A673 (cell line): ENCODE data around the gene MYO7A. TPM values are rescaled to one million over a fixed set of nuclear protein-coding genes. Genes with fewer than 3 reads are reported as not detected.

Source experiments
- BruUV-seq: library from RNA; stranded (reverse); fragments of 400-500 nt; replicated peaks from 2 replicates; lab custom pipeline; 2021; lab: Mats Ljungman, UMichigan
- CTCF ChIA-PET: fragments of 300-600 bp; sonication (Branson Sonifier 250); formaldehyde crosslinking; loops from one replicate; lab custom pipeline; 2022; ENCODE audit warnings: antibody characterized with exemption; lab: Charles Lee
- POLR2A ChIA-PET: fragments of 300-600 bp; sonication (Branson Sonifier 250); formaldehyde crosslinking; loops from one replicate; lab custom pipeline; 2022; ENCODE audit warnings: antibody characterized with exemption; ENCODE audit not compliant: low non-redundant PET; lab: Charles Lee
- DNase-seq: peaks from one replicate; pipeline ENCODE4 v3.0.0-alpha.2; 2015; ENCODE audit warnings: low spot score
- H3K27ac ChIP-seq: fragments of 200-600 bp; sonication (generic); 2 replicates; pipeline ENCODE4 v1.5.1; 2016; ENCODE audit warnings: mixed run types, low read depth, mild to moderate bottlenecking, mixed read lengths, antibody characterized with exemption, low read length; ENCODE audit not compliant: poor library complexity, severe bottlenecking
- H3K27me3 ChIP-seq: fragments of 200-600 bp; sonication (generic); replicated peaks from 2 replicates; pipeline ENCODE4 v1.6.1; 2017; ENCODE audit warnings: mixed run types, low read depth, mild to moderate bottlenecking, mixed read lengths, antibody characterized with exemption, low read length; ENCODE audit not compliant: insufficient read depth, poor library complexity
- H3K36me3 ChIP-seq: fragments of 200-600 bp; sonication (generic); 2 replicates; pipeline ENCODE4 v1.6.1; 2016; ENCODE audit warnings: mixed run types, mild to moderate bottlenecking, mixed read lengths, antibody characterized with exemption, low read length; ENCODE audit not compliant: insufficient read depth, poor library complexity, severe bottlenecking
- H3K4me1 ChIP-seq: fragments of 200-600 bp; sonication (generic); 2 replicates; pipeline ENCODE4 v1.6.1; 2017; ENCODE audit warnings: mixed run types, mild to moderate bottlenecking, mixed read lengths, antibody characterized with exemption, low read length; ENCODE audit not compliant: insufficient read depth, poor library complexity, severe bottlenecking
- H3K4me3 ChIP-seq: fragments of 200-600 bp; sonication (generic); 2 replicates; pipeline ENCODE4 v1.5.1; 2016; ENCODE audit warnings: low read depth, mixed run types, mild to moderate bottlenecking, mixed read lengths, low read length; ENCODE audit not compliant: poor library complexity, severe bottlenecking
- H3K9me3 ChIP-seq: fragments of 200-600 bp; sonication (generic); 2 replicates; pipeline ENCODE4 v1.6.1; 2016; ENCODE audit warnings: mixed run types, low read depth, mild to moderate bottlenecking, mixed read lengths, antibody characterized with exemption, low read length; ENCODE audit not compliant: poor library complexity, severe bottlenecking
- CTCF ChIP-seq: fragments of 300-800, 200-600 bp; sonication (generic); conservative IDR thresholded peaks from 2 replicates; pipeline ENCODE4 v1.5.1; 2017; ENCODE audit warnings: low read depth, mild to moderate bottlenecking, antibody characterized with exemption, low read length, moderate library complexity, mixed read lengths
- EZH2 ChIP-seq: fragments of 200-600 bp; sonication (generic); IDR thresholded peaks from 2 replicates; pipeline ENCODE4 v1.6.1; 2017; ENCODE audit warnings: borderline replicate concordance, low read depth, mild to moderate bottlenecking, mixed read lengths, antibody characterized with exemption, low read length; ENCODE audit not compliant: poor library complexity, severe bottlenecking
- intact Hi-C: fragments of 100-400 bp; cut with micrococcal nuclease; formaldehyde crosslinking; loops from one replicate; pipeline ENCODE4 v1.10.0; 2022; ENCODE audit not compliant: unreplicated experiment
- total RNA-seq: library from RNA; stranded (reverse); gene quantifications from 2 replicates; pipeline ENCODE4 v1.2.3, GENCODE V29; 2021

Gene MYO7A
- total RNA-seq, 1 experiment from 2014 or later, result not detected

DNA sequence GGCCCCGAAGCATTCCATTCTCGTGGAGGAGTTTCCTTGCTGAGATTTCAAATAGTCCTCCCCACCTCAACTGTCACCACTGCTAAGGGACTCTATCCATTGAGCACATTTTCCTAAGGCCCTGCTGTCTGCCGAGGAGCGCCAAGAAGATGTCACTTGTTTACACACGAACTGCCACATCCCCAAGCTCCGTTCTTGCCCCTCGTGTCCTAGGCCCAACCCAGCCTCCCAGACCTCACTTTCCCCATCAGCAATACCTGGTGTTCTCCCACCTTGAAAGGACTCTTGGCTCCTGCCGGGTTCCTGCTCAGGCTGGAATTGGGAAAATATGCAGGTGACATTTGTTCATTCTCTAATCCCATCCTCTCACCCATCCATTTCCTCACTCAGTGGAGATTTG lies 4.0 kb upstream of the MYO7A start:
- ChIA-PET POLR2A (no interaction called here), CTCF (no interaction called here)
- TF ChIP-seq EZH2 (no peak), CTCF (no peak)
- H3K4me1 ChIP-seq, result no peaks in the 10 kb centered on the region
- no peak for DNase-seq
- no peaks in the 10 kb centered on the region for H3K36me3 ChIP-seq
- H3K27ac ChIP-seq, result no peak overlapping the region
- no peaks in the 10 kb centered on the region for H3K9me3 ChIP-seq
- no peak overlapping the region for H3K4me3 ChIP-seq
- no peaks in the 10 kb centered on the region for H3K27me3 ChIP-seq
- BruUV-seq, result no TSS peak
- intact Hi-C loops, result no loop called here

- no peak for TF ChIP-seq EZH2
- no peak for TF ChIP-seq CTCF
- Histone ChIP-seq H3K27me3 (no peaks in the 10 kb centered on the region), H3K4me1 (no peaks in the 10 kb centered on the region), H3K36me3 (no peaks in the 10 kb centered on the region), H3K9me3 (no peaks in the 10 kb centered on the region), H3K4me3 (no peak overlapping the region), H3K27ac (no peak overlapping the region)
- POLR2A ChIA-PET, result no interaction called here
- intact Hi-C loops, result no loop called here
- BruUV-seq, result no TSS peak
- DNase-seq, result no peak
- CTCF ChIA-PET, result no interaction called here
Measured at GRCh38 chr11:77124488-77124887, 3.6 kb upstream of the MYO7A start.

- no peak overlapping the region for H3K27ac ChIP-seq
- ChIA-PET CTCF (no interaction called here), POLR2A (no interaction called here)
- BruUV-seq, result no TSS peak
- intact Hi-C loops, result loop anchor here (5.0 kb wide), 1 partner anchor 492 kb away; no protein-coding TSS in a partner anchor
- no peak overlapping the region for H3K4me3 ChIP-seq
- no peaks in the 10 kb centered on the region for H3K4me1 ChIP-seq
- no peak for TF ChIP-seq EZH2
- no peak for TF ChIP-seq CTCF
- no peaks in the 10 kb centered on the region for H3K36me3 ChIP-seq
- DNase-seq, result no peak
- no peaks in the 10 kb centered on the region for H3K9me3 ChIP-seq
- no peaks in the 10 kb centered on the region for H3K27me3 ChIP-seq
Measured at GRCh38 chr11:77125191-77125590, 2.9 kb upstream of the MYO7A start.
